Tibial nerve (tissue), 4 donors: ENCODE results near the gene LSM7.

Experiments used
- CTCF ChIP-seq, 5 experiments: fragments of 200-600 bp in 3 of 5; fragments of 450-650 bp in 2 of 5; sonication (generic) in 3 of 5; IDR thresholded peaks; one replicate each; pipeline ENCODE4 v1.5.1; 2016 to 2019; ENCODE audit warnings: antibody characterized with exemption in 5 of 5, mild to moderate bottlenecking in 3 of 5, moderate library complexity in 2 of 5
- EP300 ChIP-seq, 2 donors: sonication (generic); formaldehyde crosslinking; IDR thresholded peaks; one replicate each; pipeline ENCODE4 v1.6.1; 2017; ENCODE audit warnings: antibody characterized with exemption in 2 of 2, mild to moderate bottlenecking in 1 of 2
- POLR2A ChIP-seq, 2 donors: fragments of 450-650 bp; IDR thresholded peaks; one replicate each; pipeline ENCODE4 v1.6.1; 2017; ENCODE audit warnings: antibody characterized with exemption in 2 of 2, mild to moderate bottlenecking in 2 of 2, moderate library complexity in 2 of 2

GRCh38 chr19:2286402-2287140 is 41.8 kb downstream of the LSM7 start:
- TF ChIP-seq CTCF (IDR thresholded peaks at IDR 0.05) (no peak), POLR2A (IDR thresholded peaks at IDR 0.05) (no peak), EP300 (IDR thresholded peaks at IDR 0.05) (no peak)
